ENCODE results near the gene EXOC7. TPM values are rescaled to one million over a fixed set of nuclear protein-coding genes. Genes with fewer than 3 reads are reported as not detected.

EXOC7 gene
- total and polyA plus RNA-seq, 8 donors: 31.8 to 280 (median 68.1) TPM

- Histone ChIP-seq H3K27me3 (no peaks in the 10 kb centered on the region), H3K4me3 (no peak overlapping the region), H3K4me1 (no peaks in the 10 kb centered on the region), H3K36me3 (peaks cover 86 to 100% (median 100%) of the 10 kb centered on the region in 4 donors), H3K9me3 (no peaks in the 10 kb centered on the region), H3K27ac (no peak overlapping the region)
- no peak for TF ChIP-seq EP300 (IDR thresholded peaks at IDR 0.05)
- no peak for TF ChIP-seq POLR2A (IDR thresholded peaks at IDR 0.05)
- no peak for TF ChIP-seq CTCF (IDR thresholded peaks at IDR 0.05)
- TF ChIP-seq POLR2AphosphoS5 (IDR thresholded peaks at IDR 0.05): no peak
- WGBS, 5 donors: 87 to 94% (median 91%) methylated on average over 13 to 25 of the region's 25 CpGs
- intact Hi-C loops (cut with DNase I; ENCODE audit: low total_unique reads): no loop called here
- DNase-seq: no peak
Measured at GRCh38 chr17:76088041-76088867, 15.3 kb downstream of the EXOC7 start.

- TF ChIP-seq CTCF (IDR thresholded peaks at IDR 0.05) (no peak), EP300 (IDR thresholded peaks at IDR 0.05) (no peak), POLR2A (IDR thresholded peaks at IDR 0.05) (no peak), POLR2AphosphoS5 (IDR thresholded peaks at IDR 0.05) (no peak)
- peaks cover 86 to 100% (median 100%) of the 10 kb centered on the region in 4 donors for H3K36me3 ChIP-seq
- 89 to 97% (median 91%) methylated on average over 2 to 11 of the region's 11 CpGs for WGBS, 5 donors
- no peak overlapping the region for H3K27ac ChIP-seq
- no peak for DNase-seq
- H3K27me3 ChIP-seq: no peaks in the 10 kb centered on the region
- no peaks in the 10 kb centered on the region for H3K4me1 ChIP-seq
- no peaks in the 10 kb centered on the region for H3K9me3 ChIP-seq
- no peak overlapping the region for H3K4me3 ChIP-seq
- intact Hi-C loops (cut with DNase I; ENCODE audit: low total_unique reads): no loop called here
Measured at GRCh38 chr17:76087531-76087930, 16.1 kb downstream of the EXOC7 start.

- WGBS, 5 donors: 95 to 100% (median 97%) methylated on average over 7 to 9 of the region's 9 CpGs
Measured at GRCh38 chr17:76086384-76086783, 17.2 kb downstream of the EXOC7 start.

More at GRCh38 chr17:76086384-76086783, 17.2 kb downstream of the EXOC7 start:
- Histone ChIP-seq H3K27me3 (no peaks in the 10 kb centered on the region), H3K4me3 (no peak overlapping the region), H3K4me1 (no peaks in the 10 kb centered on the region), H3K9me3 (no peaks in the 10 kb centered on the region), H3K36me3 (peaks cover 89 to 94% (median 92%) of the 10 kb centered on the region in 4 donors), H3K27ac (no peak overlapping the region)
- no peak for DNase-seq
- TF ChIP-seq POLR2A (IDR thresholded peaks at IDR 0.05): no peak
- TF ChIP-seq POLR2AphosphoS5 (IDR thresholded peaks at IDR 0.05): no peak
- no peak for TF ChIP-seq EP300 (IDR thresholded peaks at IDR 0.05)
- TF ChIP-seq CTCF (IDR thresholded peaks at IDR 0.05): no peak
- intact Hi-C loops (cut with DNase I; ENCODE audit: low total_unique reads): no loop called here
